ENCODE data around the gene ASAP3.

ASAP3 gene

DNA sequence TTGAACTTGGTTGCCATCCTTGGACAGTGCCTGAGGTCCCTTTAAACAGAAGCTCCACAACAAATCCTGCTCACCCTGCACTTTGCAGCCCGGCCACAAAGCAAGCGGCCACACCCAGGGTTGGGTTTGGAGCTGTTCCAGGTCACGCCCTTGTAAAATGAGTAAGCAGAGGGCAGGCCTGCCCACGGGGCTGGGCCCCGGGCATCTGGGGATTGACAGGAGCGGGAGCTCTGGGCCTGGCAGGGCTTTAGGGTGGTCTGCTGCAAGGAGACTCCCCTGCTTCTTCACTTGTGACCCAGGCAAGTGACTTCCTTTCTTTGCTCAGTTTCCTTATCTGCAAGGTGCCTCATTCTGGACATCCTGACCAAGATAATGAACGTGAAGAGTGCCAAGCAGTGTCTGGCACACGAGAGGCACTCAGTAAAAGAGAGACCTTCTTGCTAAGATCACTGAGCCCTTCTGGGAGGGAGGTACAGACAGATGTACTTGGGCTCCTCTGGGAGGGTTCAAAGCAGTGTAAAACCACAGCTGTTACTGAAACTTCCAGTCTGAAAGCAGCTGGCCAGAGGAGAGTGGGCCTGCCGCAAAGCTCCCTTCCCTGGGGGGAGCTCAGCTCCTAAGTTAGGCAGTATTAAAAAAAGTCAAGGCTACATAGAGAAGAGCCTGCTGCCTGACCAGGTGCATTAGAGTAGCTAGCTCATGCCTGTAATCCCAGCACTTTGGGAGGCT lies 44.4 kb upstream of the ASAP3 start:
- peaks cover 24% of the 10 kb centered on the region for H3F3A ChIP-seq (ENCODE audit: low read depth)
- no peaks in the 10 kb centered on the region for H3K9me3 ChIP-seq (ENCODE audit: insufficient read depth, low read depth, low read length)
- no peak overlapping the region for H2AFZ ChIP-seq (ENCODE audit: low read length)
- peaks cover 6% of the 10 kb centered on the region; the same call in 1 of the 2 replicates for H3K36me3 ChIP-seq (ENCODE audit: insufficient read depth, low read length)
- H3K4me2 ChIP-seq (ENCODE audit: low read depth, low read length, poor library complexity, severe bottlenecking), result peak overlapping the region; percentile 95
- H4K20me1 ChIP-seq (ENCODE audit: insufficient read depth, low read length, poor library complexity, severe bottlenecking), result peaks cover 26% of the 10 kb centered on the region
- peaks cover 5% of the 10 kb centered on the region for H3K27me3 ChIP-seq (ENCODE audit: insufficient read depth, low read length, poor library complexity, severe bottlenecking)
- H3K4me1 ChIP-seq (ENCODE audit: insufficient read depth, low read length, poor library complexity, severe bottlenecking), result peaks cover 80% of the 10 kb centered on the region
- no peak for TF ChIP-seq EZH2phosphoT487 (IDR thresholded peaks at IDR 0.05; ENCODE audit: borderline replicate concordance)
- TF ChIP-seq, protein P1, sequence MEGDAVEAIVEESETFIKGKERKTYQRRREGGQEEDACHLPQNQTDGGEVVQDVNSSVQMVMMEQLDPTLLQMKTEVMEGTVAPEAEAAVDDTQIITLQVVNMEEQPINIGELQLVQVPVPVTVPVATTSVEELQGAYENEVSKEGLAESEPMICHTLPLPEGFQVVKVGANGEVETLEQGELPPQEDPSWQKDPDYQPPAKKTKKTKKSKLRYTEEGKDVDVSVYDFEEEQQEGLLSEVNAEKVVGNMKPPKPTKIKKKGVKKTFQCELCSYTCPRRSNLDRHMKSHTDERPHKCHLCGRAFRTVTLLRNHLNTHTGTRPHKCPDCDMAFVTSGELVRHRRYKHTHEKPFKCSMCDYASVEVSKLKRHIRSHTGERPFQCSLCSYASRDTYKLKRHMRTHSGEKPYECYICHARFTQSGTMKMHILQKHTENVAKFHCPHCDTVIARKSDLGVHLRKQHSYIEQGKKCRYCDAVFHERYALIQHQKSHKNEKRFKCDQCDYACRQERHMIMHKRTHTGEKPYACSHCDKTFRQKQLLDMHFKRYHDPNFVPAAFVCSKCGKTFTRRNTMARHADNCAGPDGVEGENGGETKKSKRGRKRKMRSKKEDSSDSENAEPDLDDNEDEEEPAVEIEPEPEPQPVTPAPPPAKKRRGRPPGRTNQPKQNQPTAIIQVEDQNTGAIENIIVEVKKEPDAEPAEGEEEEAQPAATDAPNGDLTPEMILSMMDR (conservative IDR thresholded peaks at IDR 0.05; ENCODE audit: low read length), result no peak
- peak overlapping the region; percentile 93 for H3K4me3 ChIP-seq (ENCODE audit: low read length, poor library complexity, severe bottlenecking)
- no peaks in the 10 kb centered on the region for H3K9me2 ChIP-seq (replicated peaks; ENCODE audit: low read depth, low read length)
- H3K79me2 ChIP-seq (ENCODE audit: insufficient read depth, low read length), result peaks cover 64% of the 10 kb centered on the region
- peak overlapping the region; percentile 98 for H3K9ac ChIP-seq (ENCODE audit: low read depth, low read length, poor library complexity, severe bottlenecking)

DNA sequence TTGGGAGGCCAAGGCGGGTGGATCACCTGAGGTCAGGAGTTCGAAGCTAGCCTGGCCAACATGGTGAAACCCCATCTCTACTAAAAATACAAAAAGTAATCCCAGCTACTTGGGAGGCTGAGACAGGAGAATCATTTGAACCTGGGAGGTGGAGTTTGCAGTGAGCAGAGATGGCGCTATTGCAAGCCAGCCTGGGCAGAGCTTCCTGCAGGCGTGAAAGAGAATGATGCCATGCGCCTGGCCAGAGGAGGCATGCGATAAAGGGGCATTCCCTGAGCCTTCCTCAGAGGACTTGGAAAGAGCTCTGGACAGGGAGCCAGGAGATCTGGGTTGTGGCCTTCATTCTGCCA lies 43.9 kb upstream of the ASAP3 start:
- Histone ChIP-seq H3K27me3 (ENCODE audit: insufficient read depth, low read length, poor library complexity, severe bottlenecking) (peaks cover 5% of the 10 kb centered on the region), H3K79me2 (ENCODE audit: insufficient read depth, low read length) (peaks cover 69% of the 10 kb centered on the region), H3K9ac (ENCODE audit: low read depth, low read length, poor library complexity, severe bottlenecking) (peak overlapping the region; percentile 98)

DNA sequence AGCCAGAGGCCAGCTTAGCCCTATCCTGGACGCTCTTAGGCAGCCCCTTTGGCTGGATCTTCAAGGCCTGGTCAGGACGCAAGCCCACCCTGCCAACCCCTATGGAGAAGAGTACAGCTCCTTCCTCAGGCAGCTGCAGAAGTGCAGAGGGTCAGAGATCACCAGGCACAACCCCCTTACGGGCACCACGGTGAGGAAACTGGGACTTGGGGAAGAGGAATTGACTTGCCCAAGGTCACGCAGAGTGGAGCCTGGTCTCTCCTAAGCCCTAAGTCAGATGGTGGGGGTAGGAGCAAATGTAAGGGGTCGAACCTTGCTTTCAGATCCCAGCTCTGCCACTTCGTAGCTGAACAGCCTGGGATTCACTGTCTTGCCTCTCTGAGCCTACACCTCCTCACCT lies 43.4 kb upstream of the ASAP3 start:
- Histone ChIP-seq H3K9ac (ENCODE audit: low read depth, low read length, poor library complexity, severe bottlenecking) (peak overlapping the region; percentile 98), H3K27me3 (ENCODE audit: insufficient read depth, low read length, poor library complexity, severe bottlenecking) (peaks cover 5% of the 10 kb centered on the region), H3F3A (ENCODE audit: low read depth) (peaks cover 24% of the 10 kb centered on the region), H4K20me1 (ENCODE audit: insufficient read depth, low read length, poor library complexity, severe bottlenecking) (peaks cover 31% of the 10 kb centered on the region), H3K36me3 (ENCODE audit: insufficient read depth, low read length) (peaks cover 14% of the 10 kb centered on the region; the same call in 1 of the 2 replicates), H3K4me1 (ENCODE audit: insufficient read depth, low read length, poor library complexity, severe bottlenecking) (peaks cover 75% of the 10 kb centered on the region), H3K9me2 (replicated peaks; ENCODE audit: low read depth, low read length) (no peaks in the 10 kb centered on the region), H3K4me3 (ENCODE audit: low read length, poor library complexity, severe bottlenecking) (peak overlapping the region; percentile 93), H3K79me2 (ENCODE audit: insufficient read depth, low read length) (peaks cover 74% of the 10 kb centered on the region), H3K9me3 (ENCODE audit: insufficient read depth, low read depth, low read length) (no peaks in the 10 kb centered on the region), H2AFZ (ENCODE audit: low read length) (no peak overlapping the region), H3K4me2 (ENCODE audit: low read depth, low read length, poor library complexity, severe bottlenecking) (peak overlapping the region; percentile 95)
- TF ChIP-seq, protein P1 (conservative IDR thresholded peaks at IDR 0.05; ENCODE audit: low read length), result no peak
- no peak for TF ChIP-seq EZH2phosphoT487 (IDR thresholded peaks at IDR 0.05; ENCODE audit: borderline replicate concordance)

More for the DNA sequence above, 43.9 kb upstream of the ASAP3 start:
- Histone ChIP-seq H3K36me3 (ENCODE audit: insufficient read depth, low read length) (peaks cover 9% of the 10 kb centered on the region; the same call in 1 of the 2 replicates), H3K4me2 (ENCODE audit: low read depth, low read length, poor library complexity, severe bottlenecking) (peak overlapping the region; percentile 95), H3K9me2 (replicated peaks; ENCODE audit: low read depth, low read length) (no peaks in the 10 kb centered on the region), H3K4me3 (ENCODE audit: low read length, poor library complexity, severe bottlenecking) (peak overlapping the region; percentile 93), H4K20me1 (ENCODE audit: insufficient read depth, low read length, poor library complexity, severe bottlenecking) (peaks cover 26% of the 10 kb centered on the region), H3K9me3 (ENCODE audit: insufficient read depth, low read depth, low read length) (no peaks in the 10 kb centered on the region), H3F3A (ENCODE audit: low read depth) (peaks cover 24% of the 10 kb centered on the region), H2AFZ (ENCODE audit: low read length) (no peak overlapping the region), H3K4me1 (ENCODE audit: insufficient read depth, low read length, poor library complexity, severe bottlenecking) (peaks cover 76% of the 10 kb centered on the region)
- TF ChIP-seq, protein P1 (conservative IDR thresholded peaks at IDR 0.05; ENCODE audit: low read length), result peak; percentile 56
- TF ChIP-seq EZH2phosphoT487 (IDR thresholded peaks at IDR 0.05; ENCODE audit: borderline replicate concordance), result no peak
